ENCODE measurements around the gene NIN.
A peak's percentile ranks its signal among the peaks of the same experiment; 100 is the strongest.

NIN gene

GRCh38 chr14:50778721-50779483 is 52.1 kb downstream of the NIN start:
- Histone ChIP-seq H3K4me3 (ENCODE audit: low read depth, low read length) (no peak overlapping the region), H3K36me3 (replicated peaks) (no peaks in the 10 kb centered on the region), H3K27ac (no peak overlapping the region), H3K27me3 (replicated peaks) (no peaks in the 10 kb centered on the region)
- in situ Hi-C loops (cut with HindIII; ENCODE audit: low pct_ligation_motif_present, low sequenced_read_pairs) = no loop called here
- TF ChIP-seq, protein P1, sequence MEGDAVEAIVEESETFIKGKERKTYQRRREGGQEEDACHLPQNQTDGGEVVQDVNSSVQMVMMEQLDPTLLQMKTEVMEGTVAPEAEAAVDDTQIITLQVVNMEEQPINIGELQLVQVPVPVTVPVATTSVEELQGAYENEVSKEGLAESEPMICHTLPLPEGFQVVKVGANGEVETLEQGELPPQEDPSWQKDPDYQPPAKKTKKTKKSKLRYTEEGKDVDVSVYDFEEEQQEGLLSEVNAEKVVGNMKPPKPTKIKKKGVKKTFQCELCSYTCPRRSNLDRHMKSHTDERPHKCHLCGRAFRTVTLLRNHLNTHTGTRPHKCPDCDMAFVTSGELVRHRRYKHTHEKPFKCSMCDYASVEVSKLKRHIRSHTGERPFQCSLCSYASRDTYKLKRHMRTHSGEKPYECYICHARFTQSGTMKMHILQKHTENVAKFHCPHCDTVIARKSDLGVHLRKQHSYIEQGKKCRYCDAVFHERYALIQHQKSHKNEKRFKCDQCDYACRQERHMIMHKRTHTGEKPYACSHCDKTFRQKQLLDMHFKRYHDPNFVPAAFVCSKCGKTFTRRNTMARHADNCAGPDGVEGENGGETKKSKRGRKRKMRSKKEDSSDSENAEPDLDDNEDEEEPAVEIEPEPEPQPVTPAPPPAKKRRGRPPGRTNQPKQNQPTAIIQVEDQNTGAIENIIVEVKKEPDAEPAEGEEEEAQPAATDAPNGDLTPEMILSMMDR (IDR thresholded peaks at IDR 0.05; ENCODE audit: low read depth, low read length, missing control alignments) = no peak
- no peak for DNase-seq

- Histone ChIP-seq H3K27ac (no peak overlapping the region), H3K4me3 (ENCODE audit: low read depth, low read length) (no peak overlapping the region), H3K36me3 (replicated peaks) (no peaks in the 10 kb centered on the region), H3K27me3 (replicated peaks) (no peaks in the 10 kb centered on the region)
- TF ChIP-seq, protein P1 (IDR thresholded peaks at IDR 0.05; ENCODE audit: low read depth, low read length, missing control alignments) = no peak
- in situ Hi-C loops (cut with HindIII; ENCODE audit: low pct_ligation_motif_present, low sequenced_read_pairs) = no loop called here
- DNase-seq = no peak
Measured at GRCh38 chr14:50776522-50776921, 54.4 kb downstream of the NIN start.

DNA sequence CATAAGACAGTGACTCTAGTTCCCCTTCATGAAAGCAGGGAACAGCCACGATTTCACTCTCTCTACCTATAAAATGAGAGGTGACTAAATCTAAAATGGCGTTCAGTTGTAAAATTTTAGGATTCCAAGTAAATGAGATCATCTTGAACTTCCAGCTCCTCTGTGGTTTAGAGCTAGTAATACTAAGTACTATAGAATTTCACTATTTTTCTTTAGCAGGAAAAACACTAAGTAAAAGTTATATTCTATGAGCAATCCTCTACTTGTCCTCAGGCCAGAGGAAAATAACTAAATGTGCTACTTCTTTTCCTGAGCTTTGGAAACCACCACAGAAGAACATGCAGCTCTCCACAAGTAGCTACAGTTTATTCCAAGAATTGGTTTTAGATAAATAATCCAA is 55.6 kb downstream of the NIN start:
- H3K36me3 ChIP-seq (replicated peaks) = no peaks in the 10 kb centered on the region
- TF ChIP-seq, protein P1 (IDR thresholded peaks at IDR 0.05; ENCODE audit: low read depth, low read length, missing control alignments) = no peak
- DNase-seq = no peak

GRCh38 chr14:50774542-50775267 is 56.3 kb downstream of the NIN start:
- H3K27me3 ChIP-seq (replicated peaks) = no peaks in the 10 kb centered on the region
- H3K36me3 ChIP-seq (replicated peaks) = peaks cover 5% of the 10 kb centered on the region
- no peak for DNase-seq
- no peak overlapping the region for H3K4me3 ChIP-seq (ENCODE audit: low read depth, low read length)
- peak overlapping the region; percentile 54 for H3K27ac ChIP-seq
- TF ChIP-seq, protein P1 (IDR thresholded peaks at IDR 0.05; ENCODE audit: low read depth, low read length, missing control alignments) = no peak
- in situ Hi-C loops (cut with HindIII; ENCODE audit: low pct_ligation_motif_present, low sequenced_read_pairs) = no loop called here

More for the DNA sequence above, 55.6 kb downstream of the NIN start:
- H3K27ac ChIP-seq = peak overlapping the region; percentile 54
- H3K4me3 ChIP-seq (ENCODE audit: low read depth, low read length) = no peak overlapping the region
- H3K27me3 ChIP-seq (replicated peaks) = no peaks in the 10 kb centered on the region
- in situ Hi-C loops (cut with HindIII; ENCODE audit: low pct_ligation_motif_present, low sequenced_read_pairs) = no loop called here

DNA sequence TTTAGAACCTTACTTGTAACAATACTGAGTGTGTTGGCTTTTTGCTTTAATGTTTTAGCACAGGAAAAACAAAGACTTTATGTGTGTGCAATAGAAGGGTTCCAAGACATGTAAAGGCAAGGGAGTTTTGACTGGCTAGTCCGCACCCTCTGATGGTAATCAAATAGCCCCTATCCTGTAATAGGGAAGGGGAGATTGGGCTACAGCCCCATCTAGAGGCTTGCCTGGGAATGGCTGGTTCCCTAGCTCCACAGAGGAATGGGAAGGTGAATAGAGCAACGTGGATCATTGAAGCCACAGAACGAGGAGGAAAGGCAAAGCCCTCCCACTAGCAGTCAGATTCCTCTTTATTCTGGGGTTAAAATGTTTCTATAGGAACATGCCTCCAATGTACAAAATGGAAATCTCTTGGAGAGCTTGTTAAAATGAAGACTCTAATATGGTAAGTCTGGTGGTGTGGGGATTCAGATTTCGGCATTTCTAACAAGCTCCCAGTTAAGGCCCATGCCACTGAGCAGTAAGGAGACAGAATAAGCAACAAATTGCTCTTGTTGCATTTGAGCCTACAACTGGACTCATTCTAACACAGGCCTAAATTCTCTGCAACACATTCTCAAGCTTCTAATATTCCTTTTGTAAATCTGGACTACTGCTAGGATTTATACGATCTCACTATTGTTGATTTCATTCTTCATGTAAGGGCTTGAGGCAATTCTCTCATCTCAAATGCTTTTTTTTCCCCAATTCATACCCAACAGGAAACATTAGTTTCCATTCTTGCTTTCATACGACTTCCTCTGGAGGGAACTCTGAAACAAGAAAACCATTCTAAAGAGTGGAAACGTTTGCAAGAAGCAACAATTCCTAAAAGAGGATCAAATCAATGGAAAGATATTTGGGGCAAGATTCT is 57.1 kb downstream of the NIN start:
- in situ Hi-C loops (cut with HindIII; ENCODE audit: low pct_ligation_motif_present, low sequenced_read_pairs) = no loop called here
- TF ChIP-seq, protein P1 (IDR thresholded peaks at IDR 0.05; ENCODE audit: low read depth, low read length, missing control alignments) = peak; percentile 97
- H3K27me3 ChIP-seq (replicated peaks) = no peaks in the 10 kb centered on the region
- H3K4me3 ChIP-seq (ENCODE audit: low read depth, low read length) = no peak overlapping the region
- no peak overlapping the region for H3K27ac ChIP-seq
- H3K36me3 ChIP-seq (replicated peaks) = peaks cover 5% of the 10 kb centered on the region
- DNase-seq = peak; percentile 59
